ENCODE results near the gene SCN5A. TPM values are rescaled to one million over a fixed set of nuclear protein-coding genes. Genes with fewer than 3 reads are reported as not detected.
A peak's percentile ranks its signal among the peaks of the same experiment; 100 is the strongest.

The SCN5A gene
- total RNA-seq, 1 experiment from 2014 or later: 0.54 TPM

DNA sequence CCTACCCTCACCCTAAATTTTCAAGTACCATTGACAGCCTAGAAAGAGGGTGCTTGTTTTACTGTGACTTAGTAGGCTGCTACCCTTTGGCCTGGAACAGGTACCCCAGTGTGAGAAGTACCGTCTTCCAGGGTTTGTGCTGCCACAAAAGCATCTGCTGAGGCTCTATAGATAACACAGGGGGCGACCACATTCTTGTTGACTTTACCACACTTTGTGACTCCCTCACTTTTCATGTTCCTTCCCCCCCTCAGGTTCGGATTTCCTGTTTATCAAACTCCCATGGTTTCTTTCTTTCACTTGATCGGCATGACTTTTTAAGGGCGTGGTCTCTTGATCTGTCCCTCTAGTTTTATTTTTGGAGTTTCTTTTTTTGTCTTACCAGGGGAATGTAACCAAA lies 129.8 kb downstream of the SCN5A start:
- CTCF ChIA-PET: interaction anchor here (0.6 kb wide), 1 partner anchor 25 kb away, joined by 4 read pairs; no protein-coding TSS in a partner anchor
- no TSS peak for BruUV-seq (replicated peaks)
- Histone ChIP-seq H3K4me3 (ENCODE audit: low read depth, low read length, poor library complexity, severe bottlenecking) (no peak overlapping the region), H3K4me1 (ENCODE audit: insufficient read depth, low read length, poor library complexity, severe bottlenecking) (no peaks in the 10 kb centered on the region), H3K27me3 (replicated peaks; ENCODE audit: insufficient read depth, low read depth, low read length, poor library complexity) (no peaks in the 10 kb centered on the region), H3K9me3 (ENCODE audit: low read depth, low read length, poor library complexity, severe bottlenecking) (no peaks in the 10 kb centered on the region), H3K27ac (ENCODE audit: low read depth, low read length, poor library complexity, severe bottlenecking) (no peak overlapping the region), H3K36me3 (ENCODE audit: insufficient read depth, low read length, poor library complexity, severe bottlenecking) (no peaks in the 10 kb centered on the region)
- no peak for TF ChIP-seq EZH2 (IDR thresholded peaks at IDR 0.05; ENCODE audit: borderline replicate concordance, low read depth, low read length, poor library complexity, severe bottlenecking)
- TF ChIP-seq, protein P1, sequence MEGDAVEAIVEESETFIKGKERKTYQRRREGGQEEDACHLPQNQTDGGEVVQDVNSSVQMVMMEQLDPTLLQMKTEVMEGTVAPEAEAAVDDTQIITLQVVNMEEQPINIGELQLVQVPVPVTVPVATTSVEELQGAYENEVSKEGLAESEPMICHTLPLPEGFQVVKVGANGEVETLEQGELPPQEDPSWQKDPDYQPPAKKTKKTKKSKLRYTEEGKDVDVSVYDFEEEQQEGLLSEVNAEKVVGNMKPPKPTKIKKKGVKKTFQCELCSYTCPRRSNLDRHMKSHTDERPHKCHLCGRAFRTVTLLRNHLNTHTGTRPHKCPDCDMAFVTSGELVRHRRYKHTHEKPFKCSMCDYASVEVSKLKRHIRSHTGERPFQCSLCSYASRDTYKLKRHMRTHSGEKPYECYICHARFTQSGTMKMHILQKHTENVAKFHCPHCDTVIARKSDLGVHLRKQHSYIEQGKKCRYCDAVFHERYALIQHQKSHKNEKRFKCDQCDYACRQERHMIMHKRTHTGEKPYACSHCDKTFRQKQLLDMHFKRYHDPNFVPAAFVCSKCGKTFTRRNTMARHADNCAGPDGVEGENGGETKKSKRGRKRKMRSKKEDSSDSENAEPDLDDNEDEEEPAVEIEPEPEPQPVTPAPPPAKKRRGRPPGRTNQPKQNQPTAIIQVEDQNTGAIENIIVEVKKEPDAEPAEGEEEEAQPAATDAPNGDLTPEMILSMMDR (conservative IDR thresholded peaks at IDR 0.05; ENCODE audit: low read depth, low read length): no peak
- intact Hi-C loops (cut with micrococcal nuclease; ENCODE audit: unreplicated experiment): no loop called here
- POLR2A ChIA-PET (ENCODE audit: low non-redundant PET): no interaction called here
- peak; percentile 17 for DNase-seq (ENCODE audit: low spot score)

DNA sequence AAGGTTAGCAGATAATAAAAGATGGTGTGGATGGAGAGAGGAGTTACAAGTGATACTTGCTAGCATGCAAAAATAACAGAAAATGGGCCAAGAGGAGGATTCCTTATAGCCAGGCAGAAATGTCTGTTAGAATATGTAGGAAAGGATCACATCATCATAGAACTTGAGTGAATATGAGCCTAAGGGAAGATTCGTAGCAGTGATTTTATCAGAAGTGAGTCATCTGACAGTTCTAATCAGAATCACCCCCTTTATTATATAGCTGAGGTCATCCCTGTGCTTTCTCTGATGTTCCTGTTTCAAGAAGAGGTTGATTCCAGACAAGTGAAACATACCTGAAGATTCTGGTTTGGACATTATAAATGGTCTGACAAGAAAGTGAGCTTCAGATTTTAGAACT lies 130.5 kb downstream of the SCN5A start:
- intact Hi-C loops (cut with micrococcal nuclease; ENCODE audit: unreplicated experiment): no loop called here
- ChIA-PET POLR2A (ENCODE audit: low non-redundant PET) (no interaction called here), CTCF (no interaction called here)
- DNase-seq (ENCODE audit: low spot score): no peak
- Histone ChIP-seq H3K9me3 (ENCODE audit: low read depth, low read length, poor library complexity, severe bottlenecking) (no peaks in the 10 kb centered on the region), H3K36me3 (ENCODE audit: insufficient read depth, low read length, poor library complexity, severe bottlenecking) (no peaks in the 10 kb centered on the region), H3K27me3 (replicated peaks; ENCODE audit: insufficient read depth, low read depth, low read length, poor library complexity) (no peaks in the 10 kb centered on the region), H3K4me1 (ENCODE audit: insufficient read depth, low read length, poor library complexity, severe bottlenecking) (no peaks in the 10 kb centered on the region), H3K27ac (ENCODE audit: low read depth, low read length, poor library complexity, severe bottlenecking) (no peak overlapping the region), H3K4me3 (ENCODE audit: low read depth, low read length, poor library complexity, severe bottlenecking) (no peak overlapping the region)
- TF ChIP-seq, protein P1 (conservative IDR thresholded peaks at IDR 0.05; ENCODE audit: low read depth, low read length): no peak
- no peak for TF ChIP-seq EZH2 (IDR thresholded peaks at IDR 0.05; ENCODE audit: borderline replicate concordance, low read depth, low read length, poor library complexity, severe bottlenecking)
- no TSS peak for BruUV-seq (replicated peaks)

DNA sequence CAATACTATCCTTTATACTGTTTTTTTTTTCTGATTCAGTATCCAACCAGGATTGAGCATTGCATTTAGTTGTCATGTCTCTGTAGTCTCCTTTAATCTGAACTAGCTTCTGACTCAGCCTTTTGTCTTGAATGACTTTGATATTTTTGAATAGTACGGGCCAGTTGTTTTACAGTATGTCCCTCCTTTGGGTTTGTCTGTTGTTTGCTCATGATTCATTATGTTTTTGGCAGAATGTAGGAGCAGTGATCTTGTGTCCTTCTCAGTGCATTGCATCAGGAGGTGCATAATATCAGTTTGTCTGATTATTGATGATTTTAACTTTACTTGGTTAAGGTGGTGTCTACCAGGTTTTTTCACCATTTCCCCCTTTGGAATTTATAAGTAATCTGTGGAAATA lies 132.8 kb downstream of the SCN5A start:
- Histone ChIP-seq H3K4me1 (ENCODE audit: insufficient read depth, low read length, poor library complexity, severe bottlenecking) (no peaks in the 10 kb centered on the region), H3K27ac (ENCODE audit: low read depth, low read length, poor library complexity, severe bottlenecking) (no peak overlapping the region), H3K27me3 (replicated peaks; ENCODE audit: insufficient read depth, low read depth, low read length, poor library complexity) (no peaks in the 10 kb centered on the region), H3K4me3 (ENCODE audit: low read depth, low read length, poor library complexity, severe bottlenecking) (no peak overlapping the region), H3K9me3 (ENCODE audit: low read depth, low read length, poor library complexity, severe bottlenecking) (no peaks in the 10 kb centered on the region), H3K36me3 (ENCODE audit: insufficient read depth, low read length, poor library complexity, severe bottlenecking) (no peaks in the 10 kb centered on the region)
- no TSS peak for BruUV-seq (replicated peaks)
- POLR2A ChIA-PET (ENCODE audit: low non-redundant PET): no interaction called here
- intact Hi-C loops (cut with micrococcal nuclease; ENCODE audit: unreplicated experiment): no loop called here
- TF ChIP-seq EZH2 (IDR thresholded peaks at IDR 0.05; ENCODE audit: borderline replicate concordance, low read depth, low read length, poor library complexity, severe bottlenecking): no peak
- TF ChIP-seq, protein P1 (conservative IDR thresholded peaks at IDR 0.05; ENCODE audit: low read depth, low read length): no peak
- CTCF ChIA-PET: no interaction called here
- no peak for DNase-seq (ENCODE audit: low spot score)

Measured in A673 (cell line).